Tibial nerve (tissue), 4 donors: ENCODE data around the gene LIPN. TPM values are rescaled to one million over a fixed set of nuclear protein-coding genes. Genes with fewer than 3 reads are reported as not detected.

Source experiments
- DNase-seq, 2 donors: peaks; one replicate each; pipeline ENCODE4 v3.0.0-alpha.2; 2019; ENCODE audit warnings: low spot score in 2 of 2
- H3K27ac ChIP-seq, 4 donors: fragments of 200-600 bp; sonication (generic) in 3 of 4; one replicate each; pipeline ENCODE4 v1.5.1; 2017 to 2019; ENCODE audit warnings: mild to moderate bottlenecking in 1 of 4
- H3K27me3 ChIP-seq, 2 donors: fragments of 200-600 bp; sonication (generic) in 1 of 2; one replicate each; pipeline versions ENCODE4 v1.5.1 to v1.6.0; 2017 to 2019
- H3K36me3 ChIP-seq, 3 donors: fragments of 200-600 bp; sonication (generic); one replicate each; pipeline ENCODE4 v1.5.1; 2018 to 2019
- H3K4me1 ChIP-seq, 4 donors: fragments of 200-600 bp; sonication (generic) in 3 of 4; one replicate each; pipeline ENCODE4 v1.5.1; 2017 to 2019
- H3K4me3 ChIP-seq, 4 donors: fragments of 200-600 bp; sonication (generic) in 3 of 4; one replicate each; pipeline ENCODE4 v1.5.1; 2017 to 2019; ENCODE audit warnings: mild to moderate bottlenecking in 1 of 4, moderate library complexity in 1 of 4
- H3K9me3 ChIP-seq, 4 donors: fragments of 200-600 bp; sonication (generic) in 3 of 4; one replicate each; pipeline ENCODE4 v1.5.1; 2017 to 2019
- CTCF ChIP-seq, 5 experiments: fragments of 200-600 bp in 3 of 5; fragments of 450-650 bp in 2 of 5; sonication (generic) in 3 of 5; IDR thresholded peaks; one replicate each; pipeline ENCODE4 v1.5.1; 2016 to 2019; ENCODE audit warnings: antibody characterized with exemption in 5 of 5, mild to moderate bottlenecking in 3 of 5, moderate library complexity in 2 of 5
- EP300 ChIP-seq, 2 donors: sonication (generic); formaldehyde crosslinking; IDR thresholded peaks; one replicate each; pipeline ENCODE4 v1.6.1; 2017; ENCODE audit warnings: antibody characterized with exemption in 2 of 2, mild to moderate bottlenecking in 1 of 2
- POLR2A ChIP-seq, 2 donors: fragments of 450-650 bp; IDR thresholded peaks; one replicate each; pipeline ENCODE4 v1.6.1; 2017; ENCODE audit warnings: antibody characterized with exemption in 2 of 2, mild to moderate bottlenecking in 2 of 2, moderate library complexity in 2 of 2
- WGBS, 2 donors: methylation state at CpG; one replicate each; pipeline ENCODE4 v1.1.5; 2018; 5-methylcytosine and 5-hydroxymethylcytosine counted together
- total RNA-seq, 4 donors: library from RNA; depleted of rRNA; stranded (reverse); fragments of >200 nt; gene quantifications; one replicate each; pipeline ENCODE4 v1.1.0, GENCODE V29; 2016

Gene LIPN
- total RNA-seq, 4 donors from 2014 or later: not detected

GRCh38 chr10:88803641-88804040 lies 43.8 kb downstream of the LIPN start:
- TF ChIP-seq EP300 (IDR thresholded peaks at IDR 0.05): no peak
- no peak for TF ChIP-seq CTCF (IDR thresholded peaks at IDR 0.05)
- no peak for TF ChIP-seq POLR2A (IDR thresholded peaks at IDR 0.05)
- Histone ChIP-seq H3K4me3 (no peak overlapping the region), H3K9me3 (no peaks in the 10 kb centered on the region), H3K36me3 (no peaks in the 10 kb centered on the region), H3K4me1 (no peaks in the 10 kb centered on the region), H3K27me3 (no peaks in the 10 kb centered on the region), H3K27ac (no peak overlapping the region)
- DNase-seq: no peak
- 89 to 91% methylated on average over 2 of the region's 2 CpGs for WGBS, 2 donors

DNA sequence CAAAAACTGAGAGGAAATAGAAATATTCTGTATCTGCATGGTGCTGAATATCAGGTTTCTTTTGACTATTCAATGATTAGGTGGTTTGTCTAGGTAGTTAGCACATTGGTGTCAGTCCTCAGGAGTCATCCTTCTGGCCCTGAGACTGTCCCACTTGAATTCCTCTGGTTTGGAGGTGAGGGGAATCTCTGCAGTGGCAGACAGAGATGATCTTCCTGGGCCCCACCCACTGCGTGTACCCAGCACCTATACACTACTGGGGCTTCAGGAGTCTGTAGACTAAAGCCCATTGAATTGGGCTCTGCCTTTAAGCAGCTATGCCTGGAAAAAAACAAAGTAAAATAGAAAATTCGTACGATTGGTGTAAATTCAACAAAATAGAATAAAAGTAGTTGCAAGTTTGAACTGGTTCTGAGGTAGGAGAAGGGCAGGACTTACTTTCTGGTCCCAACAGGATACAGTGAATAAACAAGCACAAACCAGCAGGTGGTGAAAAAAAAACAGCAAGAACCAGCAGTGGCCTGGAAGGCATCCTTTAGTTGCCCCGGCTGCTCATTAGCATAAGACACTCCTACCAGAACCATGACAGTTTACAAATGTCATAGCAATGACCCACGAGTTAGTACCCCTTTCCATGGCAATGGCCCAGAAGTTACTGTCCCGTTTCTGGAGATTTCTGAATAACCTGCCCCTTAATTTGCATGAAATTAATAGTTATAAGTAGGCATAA lies 44.4 kb downstream of the LIPN start:
- Histone ChIP-seq H3K27ac (no peak overlapping the region), H3K9me3 (no peaks in the 10 kb centered on the region), H3K4me1 (no peaks in the 10 kb centered on the region), H3K36me3 (no peaks in the 10 kb centered on the region), H3K4me3 (no peak overlapping the region), H3K27me3 (no peaks in the 10 kb centered on the region)
- no peak for TF ChIP-seq CTCF (IDR thresholded peaks at IDR 0.05)
- no peak for TF ChIP-seq EP300 (IDR thresholded peaks at IDR 0.05)
- no peak for TF ChIP-seq POLR2A (IDR thresholded peaks at IDR 0.05)
- WGBS, 2 donors: 46 to 57% methylated on average over 6 of the region's 6 CpGs
- DNase-seq: no peak

DNA sequence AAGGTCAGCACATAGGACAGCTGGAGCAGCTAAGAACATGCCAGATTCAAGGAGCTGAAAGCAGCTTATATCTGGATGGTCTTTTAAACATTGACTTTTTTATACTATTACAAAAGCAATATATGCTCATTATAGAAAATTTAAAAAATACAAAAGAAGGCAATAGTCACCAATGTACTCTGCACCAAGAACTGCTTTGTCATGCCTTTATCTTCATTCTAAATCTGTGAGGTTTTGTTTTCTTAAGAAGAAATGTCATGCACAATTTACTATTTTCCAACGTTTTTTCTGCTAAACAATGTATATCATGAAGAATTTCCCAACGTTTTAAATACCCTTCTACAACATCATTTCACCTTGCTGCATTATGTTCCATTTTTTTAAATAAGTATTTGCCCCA lies 45.5 kb downstream of the LIPN start:
- Histone ChIP-seq H3K4me3 (no peak overlapping the region), H3K36me3 (no peaks in the 10 kb centered on the region), H3K4me1 (no peaks in the 10 kb centered on the region), H3K27me3 (no peaks in the 10 kb centered on the region), H3K9me3 (no peaks in the 10 kb centered on the region), H3K27ac (no peak overlapping the region)
- no peak for DNase-seq
- 50 to 51% methylated on average over 2 of the region's 2 CpGs for WGBS, 2 donors
- no peak for TF ChIP-seq CTCF (IDR thresholded peaks at IDR 0.05)
- TF ChIP-seq EP300 (IDR thresholded peaks at IDR 0.05): no peak
- TF ChIP-seq POLR2A (IDR thresholded peaks at IDR 0.05): no peak

DNA sequence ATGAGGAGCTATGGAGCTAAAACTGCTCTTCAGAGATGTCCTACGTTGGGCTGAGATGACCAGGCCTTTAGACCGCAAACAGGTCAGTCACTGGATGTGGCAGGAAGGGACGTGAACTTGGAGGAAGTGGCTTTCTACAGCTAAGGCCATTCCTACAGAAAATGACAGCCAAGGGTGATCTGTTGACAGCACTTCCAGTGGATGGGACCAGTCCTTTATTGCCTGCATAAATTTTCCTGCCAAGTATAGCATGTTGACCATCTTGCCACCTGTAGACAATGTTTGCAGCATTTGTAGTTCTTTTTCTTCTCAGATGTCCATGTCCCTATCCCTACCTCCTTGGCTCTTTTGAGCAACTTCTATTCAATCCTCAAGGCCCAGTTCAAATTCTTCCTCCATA lies 46.1 kb downstream of the LIPN start:
- 73 to 78% methylated on average over 3 of the region's 3 CpGs for WGBS, 2 donors
- H3K27ac ChIP-seq: no peak overlapping the region
- TF ChIP-seq CTCF (IDR thresholded peaks at IDR 0.05) (no peak), POLR2A (IDR thresholded peaks at IDR 0.05) (no peak), EP300 (IDR thresholded peaks at IDR 0.05) (no peak)
- H3K27me3 ChIP-seq: peaks cover 0 to under 1% of the 10 kb centered on the region in 2 donors
- no peaks in the 10 kb centered on the region for H3K36me3 ChIP-seq
- H3K9me3 ChIP-seq: no peaks in the 10 kb centered on the region
- no peak overlapping the region for H3K4me3 ChIP-seq
- no peaks in the 10 kb centered on the region for H3K4me1 ChIP-seq
- no peak for DNase-seq

DNA sequence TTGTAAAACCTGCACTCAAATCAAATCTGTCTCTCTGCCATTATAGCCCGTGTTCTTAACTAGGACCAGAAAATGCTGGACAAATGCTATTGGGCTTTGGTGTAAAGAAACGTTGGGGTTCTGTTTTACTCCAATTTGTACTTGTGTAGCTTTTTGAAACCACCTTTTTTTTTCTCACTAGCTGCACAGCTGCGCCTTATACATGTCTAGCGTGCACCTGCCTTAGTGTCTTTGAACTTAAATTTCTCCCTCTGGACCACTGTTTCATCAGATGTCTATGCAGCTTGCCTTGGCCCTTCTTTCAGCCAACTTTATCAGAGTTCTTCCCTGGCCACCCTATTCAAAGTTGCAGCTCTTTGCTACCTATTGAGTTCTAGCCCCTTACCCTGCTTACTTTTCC lies 49.8 kb downstream of the LIPN start:
- Histone ChIP-seq H3K27ac (no peak overlapping the region), H3K4me3 (no peak overlapping the region), H3K36me3 (no peaks in the 10 kb centered on the region), H3K9me3 (no peaks in the 10 kb centered on the region), H3K4me1 (no peaks in the 10 kb centered on the region), H3K27me3 (peaks cover 0 to 9% of the 10 kb centered on the region in 2 donors)
- WGBS, 2 donors: 62 to 69% methylated on average over 4 of the region's 4 CpGs
- TF ChIP-seq EP300 (IDR thresholded peaks at IDR 0.05) (no peak), CTCF (IDR thresholded peaks at IDR 0.05) (no peak), POLR2A (IDR thresholded peaks at IDR 0.05) (no peak)
- DNase-seq: no peak
